ENCODE data around the gene OR5A1.

- no peak for TF ChIP-seq CTCF (IDR thresholded peaks at IDR 0.05)
- no peak for TF ChIP-seq EP300 (IDR thresholded peaks at IDR 0.05)
- no peak for TF ChIP-seq POLR2A (IDR thresholded peaks at IDR 0.05)
- TF ChIP-seq POLR2AphosphoS5 (IDR thresholded peaks at IDR 0.05), result no peak
Observed at GRCh38 chr11:59459916-59460315, 23.6 kb downstream of the OR5A1 start.

All from gastroesophageal sphincter (tissue), 3 donors.